Mesenteric fat pad (tissue), 1 donor: ENCODE results near the gene FAAH. TPM values are rescaled to one million over a fixed set of nuclear protein-coding genes. Genes with fewer than 3 reads are reported as not detected.

Experiments used
- DNase-seq: peaks from one replicate; pipeline ENCODE4 v3.0.0-alpha.2; 2020; ENCODE audit warnings: low spot score
- total RNA-seq: library from RNA; stranded (reverse); fragmentation: NEBNext Ultra II Directional; extraction: Animal tissue kit (Norgen Biotek cat#: 25700); gene quantifications from one replicate; pipeline ENCODE4 v1.2.1, GENCODE V29; 2021
- donor health status: DM: yes; HTN: yes; CAD: no.

Gene FAAH
- total RNA-seq, 1 donor from 2014 or later, result 16.4 TPM

- no peak for DNase-seq
Observed at GRCh38 chr1:46421739-46422138, 27.6 kb downstream of the FAAH start.

- DNase-seq, result no peak
Observed at GRCh38 chr1:46422261-46422871, 28.2 kb downstream of the FAAH start.

- no peak for DNase-seq
Observed at GRCh38 chr1:46423574-46424240, 29.6 kb downstream of the FAAH start.

GRCh38 chr1:46424730-46425129 lies 30.6 kb downstream of the FAAH start:
- no peak for DNase-seq

- DNase-seq, result no peak
Observed at GRCh38 chr1:46425726-46426125, 31.6 kb downstream of the FAAH start.

GRCh38 chr1:46427541-46427940 lies 33.4 kb downstream of the FAAH start:
- DNase-seq, result no peak

GRCh38 chr1:46429436-46429835 lies 35.3 kb downstream of the FAAH start:
- no peak for DNase-seq

- no peak for DNase-seq
Observed at GRCh38 chr1:46431695-46432094, 37.6 kb downstream of the FAAH start.

- no peak for DNase-seq
Observed at GRCh38 chr1:46432781-46433327, 38.7 kb downstream of the FAAH start.

- DNase-seq, result no peak
Observed at GRCh38 chr1:46434358-46434757, 40.2 kb downstream of the FAAH start.

GRCh38 chr1:46436844-46437243 lies 42.7 kb downstream of the FAAH start:
- no peak for DNase-seq

GRCh38 chr1:46437723-46438122 lies 43.6 kb downstream of the FAAH start:
- DNase-seq, result no peak

GRCh38 chr1:46438346-46438745 lies 44.2 kb downstream of the FAAH start:
- DNase-seq, result no peak

- DNase-seq, result no peak
Observed at GRCh38 chr1:46440478-46440877, 46.4 kb downstream of the FAAH start.

- no peak for DNase-seq
Observed at GRCh38 chr1:46442317-46443161, 48.4 kb downstream of the FAAH start.

GRCh38 chr1:46444466-46444865 lies 50.3 kb downstream of the FAAH start:
- DNase-seq, result no peak

- no peak for DNase-seq
Observed at GRCh38 chr1:46445773-46446256, 51.7 kb downstream of the FAAH start.

- no peak for DNase-seq
Observed at GRCh38 chr1:46446646-46447498, 52.8 kb downstream of the FAAH start.

- no peak for DNase-seq
Observed at GRCh38 chr1:46447499-46448108, 53.5 kb downstream of the FAAH start.

- DNase-seq, result no peak
Observed at GRCh38 chr1:46448109-46448911, 54.2 kb downstream of the FAAH start.
